CD4-positive, CD25-positive, alpha-beta regulatory T cell (primary cell): ENCODE results near the gene CHST9. TPM values are rescaled to one million over a fixed set of nuclear protein-coding genes. Genes with fewer than 3 reads are reported as not detected.

Experiments used
- ATAC-seq, 2 donors: fragments of 150-1000 bp; cut with Tn5 transposase; one replicate each; pipeline ENCODE4 v1.10.0; 2021; ENCODE audit warnings: low read depth in 2 of 2, moderate number of reproducible peaks in 2 of 2, moderate library complexity in 1 of 2
- DNase-seq, 3 donors: peaks; one replicate each; pipeline versions ENCODE4 v3.0.0 to v3.0.0-alpha.2; 2012 to 2022; ENCODE audit warnings: mixed read lengths in 1 of 3
- H3K27ac ChIP-seq: one replicate; pipeline ENCODE4 v1.7.0; 2013; ENCODE audit warnings: mild to moderate bottlenecking, low read length; ENCODE audit not compliant: insufficient read depth, poor library complexity, severe bottlenecking
- H3K27me3 ChIP-seq: one replicate; pipeline ENCODE4 v1.7.0; 2013; ENCODE audit warnings: low read length; ENCODE audit not compliant: control insufficient read depth, insufficient read depth
- H3K36me3 ChIP-seq: one replicate; pipeline ENCODE4 v1.7.0; 2013; ENCODE audit warnings: mild to moderate bottlenecking, low read length, moderate library complexity; ENCODE audit not compliant: control insufficient read depth, insufficient read depth
- H3K4me1 ChIP-seq: 2 replicates; pipeline ENCODE4 v1.7.0; 2013; ENCODE audit warnings: mild to moderate bottlenecking, low read length; ENCODE audit not compliant: insufficient read depth, control insufficient read depth, poor library complexity, severe bottlenecking
- H3K4me3 ChIP-seq: one replicate; pipeline ENCODE4 v1.7.0; 2013; ENCODE audit warnings: low read depth, mild to moderate bottlenecking, low read length, moderate library complexity
- H3K9me3 ChIP-seq, 2 experiments: 1 replicate in 1 of 2; 2 replicates in 1 of 2; pipeline ENCODE4 v1.7.0; 2013; ENCODE audit warnings: low read length in 2 of 2, mild to moderate bottlenecking in 1 of 2, moderate library complexity in 1 of 2; ENCODE audit not compliant: control insufficient read depth in 2 of 2
- H3K27ac Mint-ChIP-seq, 3 donors: one replicate each; pipeline ENCODE4 v1.8.0; 2020 to 2022; ENCODE audit warnings: mild to moderate bottlenecking in 3 of 3, mixed read lengths in 3 of 3, moderate library complexity in 2 of 3
- H3K27me3 Mint-ChIP-seq: one replicate; pipeline ENCODE4 v1.8.0; 2022; ENCODE audit warnings: mild to moderate bottlenecking, mixed read lengths
- H3K36me3 Mint-ChIP-seq: one replicate; pipeline ENCODE4 v1.8.0; 2020; ENCODE audit warnings: mixed read lengths
- H3K4me1 Mint-ChIP-seq, 4 donors: one replicate each; pipeline ENCODE4 v1.8.0; 2020 to 2022; ENCODE audit warnings: mixed read lengths in 4 of 4, mild to moderate bottlenecking in 1 of 4
- H3K4me3 Mint-ChIP-seq, 4 donors: one replicate each; pipeline ENCODE4 v1.8.0; 2020 to 2022; ENCODE audit warnings: mild to moderate bottlenecking in 4 of 4, mixed read lengths in 4 of 4, moderate library complexity in 3 of 4
- H3K9me3 Mint-ChIP-seq, 7 donors: one replicate each; pipeline ENCODE4 v1.8.0; 2020 to 2022; ENCODE audit warnings: mixed read lengths in 7 of 7, mild to moderate bottlenecking in 3 of 7, moderate library complexity in 2 of 7
- polyA plus RNA-seq, 4 donors: library from polyadenylated mRNA; unstranded; fragments of 300-500 nt; fragmentation: Illumina TruSeq; gene quantifications; one replicate each; pipeline ENCODE4 v1.2.3, GENCODE V29; 2021
- total RNA-seq: library from RNA; stranded (reverse); gene quantifications from one replicate; pipeline ENCODE4 v1.2.3, GENCODE V29; 2022

The CHST9 gene
- total and polyA plus RNA-seq, 5 donors from 2014 or later, result not detected

- H3K27ac Mint-ChIP-seq, result no peak overlapping the region
- H3K36me3 Mint-ChIP-seq, result no peaks in the 10 kb centered on the region
- Histone ChIP-seq H3K9me3 (peaks cover 0 to 5% of the 10 kb centered on the region in 2 experiments), H3K27ac (no peak overlapping the region), H3K4me1 (no peaks in the 10 kb centered on the region), H3K27me3 (no peaks in the 10 kb centered on the region), H3K36me3 (no peaks in the 10 kb centered on the region), H3K4me3 (no peak overlapping the region)
- H3K9me3 Mint-ChIP-seq, result peaks cover 0 to 19% (median 8%) of the 10 kb centered on the region in 7 donors
- ATAC-seq (no peak), DNase-seq (no peak)
- no peaks in the 10 kb centered on the region for H3K4me1 Mint-ChIP-seq
- H3K4me3 Mint-ChIP-seq, result no peak overlapping the region
- no peaks in the 10 kb centered on the region for H3K27me3 Mint-ChIP-seq
Observed at GRCh38 chr18:27223526-27224291, 38.6 kb upstream of the CHST9 start.

- H3K27ac Mint-ChIP-seq, result no peak overlapping the region
- Histone ChIP-seq H3K4me3 (no peak overlapping the region), H3K27ac (no peak overlapping the region), H3K36me3 (no peaks in the 10 kb centered on the region), H3K27me3 (no peaks in the 10 kb centered on the region), H3K4me1 (no peaks in the 10 kb centered on the region), H3K9me3 (no peaks in the 10 kb centered on the region)
- no peaks in the 10 kb centered on the region for H3K27me3 Mint-ChIP-seq
- H3K4me1 Mint-ChIP-seq, result no peaks in the 10 kb centered on the region
- ATAC-seq, result no peak
- peaks cover 3 to 14% (median 9%) of the 10 kb centered on the region in 7 donors for H3K9me3 Mint-ChIP-seq
- no peak for DNase-seq
- H3K4me3 Mint-ChIP-seq, result no peak overlapping the region
- H3K36me3 Mint-ChIP-seq, result no peaks in the 10 kb centered on the region
Observed at GRCh38 chr18:27214831-27215230, 29.7 kb upstream of the CHST9 start.

GRCh38 chr18:27213123-27213717 lies 28.1 kb upstream of the CHST9 start:
- H3K27ac Mint-ChIP-seq, result no peak overlapping the region
- DNase-seq (no peak), ATAC-seq (no peak)
- H3K4me3 Mint-ChIP-seq, result no peak overlapping the region
- no peaks in the 10 kb centered on the region for H3K4me1 Mint-ChIP-seq
- H3K36me3 Mint-ChIP-seq, result no peaks in the 10 kb centered on the region
- Histone ChIP-seq H3K9me3 (no peaks in the 10 kb centered on the region), H3K4me3 (no peak overlapping the region), H3K27me3 (no peaks in the 10 kb centered on the region), H3K36me3 (no peaks in the 10 kb centered on the region), H3K27ac (no peak overlapping the region), H3K4me1 (no peaks in the 10 kb centered on the region)
- H3K9me3 Mint-ChIP-seq, result peaks cover 3 to 14% (median 5%) of the 10 kb centered on the region in 7 donors
- no peaks in the 10 kb centered on the region for H3K27me3 Mint-ChIP-seq

- Histone ChIP-seq H3K9me3 (no peaks in the 10 kb centered on the region), H3K27me3 (no peaks in the 10 kb centered on the region), H3K4me1 (no peaks in the 10 kb centered on the region), H3K27ac (no peak overlapping the region), H3K36me3 (no peaks in the 10 kb centered on the region), H3K4me3 (no peak overlapping the region)
- Mint-ChIP-seq H3K27me3 (no peaks in the 10 kb centered on the region), H3K4me1 (no peaks in the 10 kb centered on the region), H3K36me3 (no peaks in the 10 kb centered on the region), H3K9me3 (peaks cover 2 to 12% (median 4%) of the 10 kb centered on the region in 7 donors), H3K27ac (no peak overlapping the region), H3K4me3 (no peak overlapping the region)
- ATAC-seq (no peak), DNase-seq (no peak)
Observed at GRCh38 chr18:27211569-27211968, 26.5 kb upstream of the CHST9 start.

GRCh38 chr18:27206411-27206810 lies 21.3 kb upstream of the CHST9 start:
- no peak overlapping the region for H3K4me3 ChIP-seq
- Mint-ChIP-seq H3K36me3 (no peaks in the 10 kb centered on the region), H3K27me3 (no peaks in the 10 kb centered on the region), H3K4me3 (no peak overlapping the region), H3K4me1 (no peaks in the 10 kb centered on the region), H3K27ac (no peak overlapping the region), H3K9me3 (peaks cover 0 to 21% (median 2%) of the 10 kb centered on the region in 7 donors)
- no peak for DNase-seq
- no peaks in the 10 kb centered on the region for H3K4me1 ChIP-seq
- H3K36me3 ChIP-seq, result no peaks in the 10 kb centered on the region
- H3K9me3 ChIP-seq, result no peaks in the 10 kb centered on the region
- no peak for ATAC-seq
- no peaks in the 10 kb centered on the region for H3K27me3 ChIP-seq
- no peak overlapping the region for H3K27ac ChIP-seq

- Histone ChIP-seq H3K36me3 (no peaks in the 10 kb centered on the region), H3K4me1 (no peaks in the 10 kb centered on the region), H3K27me3 (no peaks in the 10 kb centered on the region), H3K27ac (no peak overlapping the region), H3K4me3 (no peak overlapping the region), H3K9me3 (no peaks in the 10 kb centered on the region)
- ATAC-seq (no peak), DNase-seq (no peak)
- Mint-ChIP-seq H3K9me3 (peaks cover 0 to 24% (median 4%) of the 10 kb centered on the region in 7 donors), H3K4me3 (no peak overlapping the region), H3K27me3 (no peaks in the 10 kb centered on the region), H3K36me3 (no peaks in the 10 kb centered on the region), H3K27ac (no peak overlapping the region), H3K4me1 (no peaks in the 10 kb centered on the region)
Observed at GRCh38 chr18:27202741-27203140, 17.6 kb upstream of the CHST9 start.

GRCh38 chr18:27198036-27198435 lies 12.9 kb upstream of the CHST9 start:
- H3K36me3 Mint-ChIP-seq, result no peaks in the 10 kb centered on the region
- H3K4me1 ChIP-seq, result no peaks in the 10 kb centered on the region
- DNase-seq (no peak), ATAC-seq (no peak)
- H3K27me3 Mint-ChIP-seq, result no peaks in the 10 kb centered on the region
- no peaks in the 10 kb centered on the region for H3K27me3 ChIP-seq
- no peak overlapping the region for H3K27ac Mint-ChIP-seq
- H3K9me3 Mint-ChIP-seq, result peaks cover 4 to 18% (median 6%) of the 10 kb centered on the region in 7 donors
- no peaks in the 10 kb centered on the region for H3K36me3 ChIP-seq
- no peak overlapping the region for H3K4me3 Mint-ChIP-seq
- H3K4me1 Mint-ChIP-seq, result no peaks in the 10 kb centered on the region
- H3K9me3 ChIP-seq, result no peaks in the 10 kb centered on the region
- H3K4me3 ChIP-seq, result no peak overlapping the region
- no peak overlapping the region for H3K27ac ChIP-seq

GRCh38 chr18:27188309-27188708 lies 3.2 kb upstream of the CHST9 start:
- ATAC-seq (no peak), DNase-seq (no peak)
- Histone ChIP-seq H3K9me3 (no peaks in the 10 kb centered on the region), H3K4me3 (no peak overlapping the region), H3K27ac (no peak overlapping the region), H3K36me3 (no peaks in the 10 kb centered on the region), H3K27me3 (peaks cover 4% of the 10 kb centered on the region), H3K4me1 (no peaks in the 10 kb centered on the region)
- peaks cover 21% of the 10 kb centered on the region for H3K27me3 Mint-ChIP-seq
- no peaks in the 10 kb centered on the region for H3K36me3 Mint-ChIP-seq
- H3K4me1 Mint-ChIP-seq, result no peaks in the 10 kb centered on the region
- H3K27ac Mint-ChIP-seq, result no peak overlapping the region
- H3K9me3 Mint-ChIP-seq, result peaks cover 2 to 7% (median 4%) of the 10 kb centered on the region in 7 donors
- H3K4me3 Mint-ChIP-seq, result no peak overlapping the region
